GM23338 (cell line): ENCODE data around the gene LIMK2. TPM values are rescaled to one million over a fixed set of nuclear protein-coding genes. Genes with fewer than 3 reads are reported as not detected.
A peak's percentile ranks its signal among the peaks of the same experiment; 100 is the strongest.

Experiments used
- ATAC-seq: fragments of 200-7000 bp; cut with Tn5 transposase; 3 replicates; pipeline ENCODE4 v1.9.1; 2020
- DNase-seq: peaks from one replicate; pipeline ENCODE4 v3.0.0-alpha.2; 2015; ENCODE audit warnings: low spot score
- H2AFZ ChIP-seq: fragments of 200-600 bp; sonication (generic); 2 replicates; pipeline ENCODE4 v1.8.0; 2016; ENCODE audit warnings: antibody characterized with exemption, mild to moderate bottlenecking, moderate library complexity
- H3F3A ChIP-seq: fragments of 200-600 bp; sonication (generic); replicated peaks from 2 replicates; pipeline ENCODE4 v1.8.0; 2017; ENCODE audit warnings: antibody characterized with exemption, mixed run types, low read depth
- H3K27ac ChIP-seq: fragments of 200-600 bp; sonication (generic); 2 replicates; pipeline ENCODE4 v1.6.1; 2016; ENCODE audit warnings: low read depth
- H3K27me3 ChIP-seq: fragments of 200-600 bp; sonication (generic); 2 replicates; pipeline ENCODE4 v1.8.0; 2016; ENCODE audit warnings: mild to moderate bottlenecking, mixed run types, moderate library complexity; ENCODE audit not compliant: insufficient read depth
- H3K36me3 ChIP-seq: fragments of 200-600 bp; sonication (generic); 2 replicates; pipeline ENCODE4 v1.8.0; 2016; ENCODE audit warnings: mild to moderate bottlenecking; ENCODE audit not compliant: insufficient read depth
- H3K4me1 ChIP-seq: fragments of 200-600 bp; sonication (generic); 2 replicates; pipeline ENCODE4 v1.8.0; 2016; ENCODE audit warnings: mild to moderate bottlenecking, moderate library complexity; ENCODE audit not compliant: insufficient read depth
- H3K4me2 ChIP-seq: fragments of 200-600 bp; sonication (generic); 2 replicates; pipeline ENCODE4 v1.7.1; 2017; ENCODE audit warnings: mixed run types
- H3K4me3 ChIP-seq: fragments of 200-600 bp; sonication (generic); 2 replicates; pipeline ENCODE4 v1.6.1; 2016; ENCODE audit warnings: mixed run types
- H3K79me2 ChIP-seq: fragments of 200-600 bp; sonication (generic); replicated peaks from 2 replicates; pipeline ENCODE4 v1.8.0; 2017; ENCODE audit warnings: mild to moderate bottlenecking; ENCODE audit not compliant: insufficient read depth
- H3K9me2 ChIP-seq: fragments of 200-600 bp; sonication (generic); 2 replicates; pipeline ENCODE4 v1.8.0; 2017; ENCODE audit not compliant: insufficient read depth
- H4K20me1 ChIP-seq: fragments of 200-600 bp; sonication (generic); replicated peaks from 2 replicates; pipeline ENCODE4 v1.8.0; 2017; ENCODE audit warnings: mild to moderate bottlenecking; ENCODE audit not compliant: insufficient read depth
- H3K27ac Mint-ChIP-seq: 2 replicates; pipeline ENCODE4 v1.8.0; 2020; ENCODE audit warnings: inconsistent platforms, mild to moderate bottlenecking, moderate library complexity, mixed read lengths
- H3K27me3 Mint-ChIP-seq: 3 replicates; pipeline ENCODE4 v1.8.0; 2022; ENCODE audit warnings: low read depth, mild to moderate bottlenecking, moderate library complexity, mixed read lengths, inconsistent platforms; ENCODE audit not compliant: insufficient read depth, poor library complexity
- H3K36me3 Mint-ChIP-seq: 3 replicates; pipeline ENCODE4 v1.8.0; 2021; ENCODE audit warnings: low read depth, mild to moderate bottlenecking, inconsistent platforms, moderate library complexity, mixed read lengths
- H3K4me1 Mint-ChIP-seq: 3 replicates; pipeline ENCODE4 v1.8.0; 2020; ENCODE audit warnings: mild to moderate bottlenecking, inconsistent platforms, mixed read lengths
- H3K4me3 Mint-ChIP-seq: 3 replicates; pipeline ENCODE4 v1.8.0; 2021; ENCODE audit warnings: moderate library complexity, mild to moderate bottlenecking, inconsistent platforms, mixed read lengths
- H3K9me3 Mint-ChIP-seq: 3 replicates; pipeline ENCODE4 v1.8.0; 2020; ENCODE audit warnings: moderate library complexity, mild to moderate bottlenecking, inconsistent platforms, mixed read lengths
- CREB1 ChIP-seq: fragments of 250-450 bp; sonication (Bioruptor Pico); IDR thresholded peaks from 2 replicates; pipeline ENCODE4 v1.5.0; 2020; ENCODE audit warnings: low read depth, mild to moderate bottlenecking, moderate library complexity
- EZH2 ChIP-seq: fragments of 200-600 bp; sonication (generic); IDR thresholded peaks from one replicate; pipeline ENCODE4 v1.8.0; 2017; ENCODE audit warnings: antibody characterized with exemption, mild to moderate bottlenecking, low read depth; ENCODE audit not compliant: unreplicated experiment
- EZH2phosphoT487 ChIP-seq: fragments of 200-600 bp; sonication (generic); IDR thresholded peaks from one replicate; pipeline ENCODE4 v1.8.1; 2018; ENCODE audit warnings: antibody characterized with exemption; ENCODE audit not compliant: unreplicated experiment
- JUNB ChIP-seq: IDR thresholded peaks from one replicate; pipeline ENCODE4 v1.6.1; 2016; ENCODE audit warnings: antibody characterized with exemption; ENCODE audit not compliant: unreplicated experiment
- POLR2AphosphoS5 ChIP-seq: IDR thresholded peaks from 2 replicates; pipeline ENCODE4 v1.6.1; 2016; ENCODE audit warnings: antibody characterized with exemption, low read depth
- REST ChIP-seq: IDR thresholded peaks from one replicate; pipeline ENCODE4 v1.6.1; 2018; ENCODE audit warnings: antibody characterized with exemption; ENCODE audit not compliant: unreplicated experiment
- STAT1 ChIP-seq: IDR thresholded peaks from one replicate; pipeline ENCODE4 v1.6.1; 2016; ENCODE audit warnings: antibody characterized with exemption; ENCODE audit not compliant: unreplicated experiment
- ZNF462 ChIP-seq: fragments of 250-450 bp; sonication (Bioruptor Pico); IDR thresholded peaks from 2 replicates; pipeline ENCODE4 v1.5.0; 2020; ENCODE audit warnings: mild to moderate bottlenecking, moderate library complexity
- polyA plus RNA-seq: library from polyadenylated mRNA; unstranded; fragments of >200 nt; fragmentation: Nextera tagmentation; extraction: Ambion mirVana; gene quantifications from 2 replicates; pipeline ENCODE4 v1.2.1, GENCODE V29; 2016
- total RNA-seq: library from RNA; depleted of rRNA; stranded (reverse); fragments of >200 nt; shearing (Covaris generic); gene quantifications from 2 replicates; pipeline ENCODE4 v1.2.3, GENCODE V29; 2014
- TF ChIP-seq, protein P1 (sequence below), 2 experiments: fragments of 200-600 bp in 1 of 2; sonication (generic) in 1 of 2; conservative IDR thresholded peaks; 2 replicates each; pipeline versions ENCODE4 v1.5.1 to v1.6.1; 2016 to 2017; ENCODE audit warnings: antibody characterized with exemption in 2 of 2, low read depth in 2 of 2, mild to moderate bottlenecking in 2 of 2, moderate library complexity in 1 of 2

LIMK2 gene
- total and polyA plus RNA-seq, 2 experiments from 2014 or later = 12.5 to 39.8 TPM

GRCh38 chr22:31271026-31271425, 58.9 kb downstream of the LIMK2 start:
- DNase-seq = no peak
- Mint-ChIP-seq H3K27me3 (no peaks in the 10 kb centered on the region), H3K4me1 (peaks cover 17% of the 10 kb centered on the region), H3K36me3 (peaks cover 75% of the 10 kb centered on the region), H3K4me3 (no peak overlapping the region), H3K9me3 (no peaks in the 10 kb centered on the region), H3K27ac (no peak overlapping the region)
- H2AFZ ChIP-seq = no peak overlapping the region
- no peaks in the 10 kb centered on the region for H3K27me3 ChIP-seq
- H4K20me1 ChIP-seq = no peaks in the 10 kb centered on the region
- TF ChIP-seq STAT1 (no peak), EZH2 (no peak), CREB1 (CRISPR knock-in tag) (no peak), JUNB (no peak), POLR2AphosphoS5 (no peak)
- TF ChIP-seq, protein P1, sequence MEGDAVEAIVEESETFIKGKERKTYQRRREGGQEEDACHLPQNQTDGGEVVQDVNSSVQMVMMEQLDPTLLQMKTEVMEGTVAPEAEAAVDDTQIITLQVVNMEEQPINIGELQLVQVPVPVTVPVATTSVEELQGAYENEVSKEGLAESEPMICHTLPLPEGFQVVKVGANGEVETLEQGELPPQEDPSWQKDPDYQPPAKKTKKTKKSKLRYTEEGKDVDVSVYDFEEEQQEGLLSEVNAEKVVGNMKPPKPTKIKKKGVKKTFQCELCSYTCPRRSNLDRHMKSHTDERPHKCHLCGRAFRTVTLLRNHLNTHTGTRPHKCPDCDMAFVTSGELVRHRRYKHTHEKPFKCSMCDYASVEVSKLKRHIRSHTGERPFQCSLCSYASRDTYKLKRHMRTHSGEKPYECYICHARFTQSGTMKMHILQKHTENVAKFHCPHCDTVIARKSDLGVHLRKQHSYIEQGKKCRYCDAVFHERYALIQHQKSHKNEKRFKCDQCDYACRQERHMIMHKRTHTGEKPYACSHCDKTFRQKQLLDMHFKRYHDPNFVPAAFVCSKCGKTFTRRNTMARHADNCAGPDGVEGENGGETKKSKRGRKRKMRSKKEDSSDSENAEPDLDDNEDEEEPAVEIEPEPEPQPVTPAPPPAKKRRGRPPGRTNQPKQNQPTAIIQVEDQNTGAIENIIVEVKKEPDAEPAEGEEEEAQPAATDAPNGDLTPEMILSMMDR (conservative IDR thresholded peaks at IDR 0.05; ENCODE audit: low read depth in 2 of 2) = no peak
- 0 out of 2 replicates have a peak overlapping the region, but pooled peaks have one; percentile 9 for H3K27ac ChIP-seq
- ATAC-seq = no peak
- H3K4me3 ChIP-seq = no peak overlapping the region
- no peaks in the 10 kb centered on the region for H3K9me2 ChIP-seq
- no peaks in the 10 kb centered on the region for H3K79me2 ChIP-seq
- peaks cover 19% of the 10 kb centered on the region for H3K36me3 ChIP-seq
- no peak overlapping the region for H3K4me2 ChIP-seq
- peaks cover 6% of the 10 kb centered on the region; the same call in 1 of the 2 replicates for H3K4me1 ChIP-seq
- 0 out of 2 replicates have a peak, but pooled peaks cover 3% of the 10 kb centered on the region for H3F3A ChIP-seq

DNA sequence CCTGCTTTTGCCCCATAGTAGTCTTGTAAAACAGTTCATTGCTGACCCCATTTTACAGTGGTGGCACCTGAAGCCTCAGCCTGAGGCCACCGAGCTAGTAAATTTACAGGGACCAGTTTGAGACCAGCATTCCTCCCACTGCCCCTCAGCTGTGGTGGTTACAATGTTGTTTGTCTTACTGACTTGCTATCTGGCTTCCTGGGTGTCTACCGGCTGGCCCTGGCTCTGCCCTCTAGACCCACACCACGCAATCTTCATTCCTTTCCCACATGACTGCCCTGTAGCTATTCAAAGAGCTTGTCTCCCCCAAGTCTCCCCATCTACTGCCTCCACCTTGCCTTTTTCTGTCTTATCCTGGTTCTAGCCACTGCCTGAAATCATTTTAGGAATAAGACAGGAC, 59.4 kb downstream of the LIMK2 start:
- Histone ChIP-seq H3F3A (0 out of 2 replicates have a peak, but pooled peaks cover 3% of the 10 kb centered on the region), H3K9me2 (no peaks in the 10 kb centered on the region), H3K36me3 (peaks cover 19% of the 10 kb centered on the region), H4K20me1 (no peaks in the 10 kb centered on the region), H3K4me2 (no peak overlapping the region), H2AFZ (no peak overlapping the region), H3K27me3 (no peaks in the 10 kb centered on the region), H3K27ac (0 out of 2 replicates have a peak overlapping the region, but pooled peaks have one; percentile 9), H3K4me1 (peaks cover 6% of the 10 kb centered on the region; the same call in 1 of the 2 replicates), H3K79me2 (no peaks in the 10 kb centered on the region), H3K4me3 (no peak overlapping the region)
- Mint-ChIP-seq H3K27ac (peak overlapping the region; percentile 68; the same call in 1 of the 2 replicates), H3K36me3 (peaks cover 76% of the 10 kb centered on the region), H3K27me3 (no peaks in the 10 kb centered on the region), H3K9me3 (no peaks in the 10 kb centered on the region), H3K4me1 (peaks cover 17% of the 10 kb centered on the region), H3K4me3 (no peak overlapping the region)
- DNase-seq (no peak), ATAC-seq (no peak)
- TF ChIP-seq JUNB = no peak
- TF ChIP-seq CREB1 (CRISPR knock-in tag) = no peak
- no peak for TF ChIP-seq EZH2
- TF ChIP-seq REST = no peak
- no peak for TF ChIP-seq ZNF462
- no peak for TF ChIP-seq EZH2phosphoT487
